Heart right ventricle (tissue), 16 donors: ENCODE measurements around the gene FOXO3. TPM values are rescaled to one million over a fixed set of nuclear protein-coding genes. Genes with fewer than 3 reads are reported as not detected.
A peak's percentile ranks its signal among the peaks of the same experiment; 100 is the strongest.

ENCODE experiments used
- ATAC-seq, 8 donors: fragments of 200-7000 bp; cut with Tn5 transposase; one replicate each; pipeline ENCODE4 v1.9.1; 2020; ENCODE audit warnings: mild to moderate bottlenecking in 8 of 8, moderate library complexity in 8 of 8, moderate number of reproducible peaks in 1 of 8
- DNase-seq, 2 donors: peaks; one replicate each; pipeline ENCODE4 v3.0.0-alpha.2; 2020
- H3K27ac ChIP-seq, 10 donors: fragments of 200-600 bp; sonication (generic) in 2 of 10; one replicate each; pipeline versions ENCODE4 v1.5.0 to v1.8.0; 2020 to 2022; ENCODE audit warnings: mild to moderate bottlenecking in 3 of 10
- H3K27me3 ChIP-seq, 7 donors: fragments of 200-600 bp; one replicate each; pipeline ENCODE4 v1.8.0; 2021 to 2022; ENCODE audit warnings: mild to moderate bottlenecking in 2 of 7
- H3K36me3 ChIP-seq, 9 donors: fragments of 200-600 bp; sonication (generic) in 1 of 9; one replicate each; pipeline versions ENCODE4 v1.5.0 to v1.8.0; 2020 to 2022; ENCODE audit warnings: mild to moderate bottlenecking in 2 of 9
- H3K4me1 ChIP-seq, 9 donors: fragments of 200-600 bp; sonication (generic) in 1 of 9; one replicate each; pipeline versions ENCODE4 v1.5.0 to v1.8.0; 2020 to 2022; ENCODE audit warnings: mild to moderate bottlenecking in 4 of 9
- H3K4me3 ChIP-seq, 10 donors: fragments of 200-600 bp; sonication (generic) in 2 of 10; one replicate each; pipeline versions ENCODE4 v1.5.0 to v1.8.0; 2020 to 2022; ENCODE audit warnings: mild to moderate bottlenecking in 7 of 10, moderate library complexity in 2 of 10
- H3K9me3 ChIP-seq, 11 donors: fragments of 200-600 bp in 10 of 11; sonication (generic) in 2 of 11; one replicate each; pipeline versions ENCODE4 v1.5.0 to v1.8.0; 2013 to 2022; ENCODE audit warnings: mild to moderate bottlenecking in 2 of 11, control low read depth in 1 of 11, moderate library complexity in 1 of 11
- CTCF ChIP-seq, 9 donors: fragments of 200-600 bp; sonication (generic) in 2 of 9; IDR thresholded peaks; one replicate each; pipeline versions ENCODE4 v1.5.0 to v1.8.0; 2021 to 2022; ENCODE audit warnings: antibody characterized with exemption in 9 of 9, mild to moderate bottlenecking in 5 of 9, moderate library complexity in 1 of 9
- WGBS, 2 donors: extraction: QIAGEN DNeasy Blood & Tissue Kit; methylation state at CpG; one replicate each; pipeline ENCODE4 v1.1.7; 2013; ENCODE audit warnings: inconsistent platforms in 1 of 2; 5-methylcytosine and 5-hydroxymethylcytosine counted together
- intact Hi-C, 10 donors: fragments of 100-400 bp; cut with DNase I; formaldehyde crosslinking; loops; one replicate each; pipeline versions ENCODE4 v1.11.1 to v1.14.2; 2022
- polyA plus RNA-seq, 2 donors: library from polyadenylated mRNA; stranded (reverse); fragments of 200-250 nt; gene quantifications; one replicate each; pipeline ENCODE4 v1.2.3, GENCODE V29; 2013
- total RNA-seq, 10 donors: library from RNA; stranded (reverse); fragmentation: NEBNext Ultra II Directional in 3 of 10; extraction: Animal tissue kit (Norgen Biotek cat#: 25700) in 3 of 10; gene quantifications; one replicate each; pipeline versions ENCODE4 v1.2.1 to v1.2.4, GENCODE V29; 2021 to 2023
- donor health status: Arrhythmogenic right ventricular cardiomyopathy.
- donor health status: ischemic (EF 13 %, LVEDD 7.1; RV severe dilation, severe dysfunction).
- donor health status: healthy with polysubstance abuse.
- donor health status: DM: no; HTN: yes; CAD: no.
- donor health status: DM: no; HTN: no; CAD: no.
- donor health status: ischemic (EF 25% LVEDD 6.9; RV normal size, moderate dysfunction).
- donor health status: ischemic (EF 25% LVEDD 5.7; RV mildly dilated, moderate dysfunction).
- donor health status: healthy.
- donor health status: DM: yes; HTN: yes; CAD: no.
- donor health status: Ischemic cardiomyopathy.
- donor health status: ischemic (EF 35%, LVEDD 5.7; RV mildly dilated, moderate dysfunction).
- donor health status: nonischemic (EF 11% LVEDD 7.7; RV severe dilation, severe dysfunction).
- donor health status: DM: yes; HTN: yes; CAD: no.
- donor health status: PGD.
- donor health status: ischemic (EF 29% LVEDD 5.4; RV normal size, mild dysfunction).
- donor health status: nonischemic (EF 23%, LVEDD 6.1; RV moderate dilation, normal function).

The FOXO3 gene
- total and polyA plus RNA-seq, 12 donors: 16.8 to 52.6 (median 37.0) TPM

- ATAC-seq (no peak), DNase-seq (no peak)
- Histone ChIP-seq H3K4me1 (peaks cover 6 to 83% (median 61%) of the 10 kb centered on the region in 9 donors), H3K36me3 (peaks cover 0 to 72% (median 24%) of the 10 kb centered on the region in 9 donors), H3K4me3 (no peak overlapping the region), H3K27me3 (no peaks in the 10 kb centered on the region), H3K27ac (peak overlapping the region in 1 of 10 donors; percentile 23), H3K9me3 (no peaks in the 10 kb centered on the region)
- peak in 1 of 9 donors; percentile 11 for TF ChIP-seq CTCF (IDR thresholded peaks at IDR 0.05)
- intact Hi-C loops: no loop called here
- 90 to 94% methylated on average over 1 of the region's 1 CpG for WGBS, 2 donors
Measured at GRCh38 chr6:108570517-108570916, 9.8 kb downstream of the FOXO3 start.

DNA sequence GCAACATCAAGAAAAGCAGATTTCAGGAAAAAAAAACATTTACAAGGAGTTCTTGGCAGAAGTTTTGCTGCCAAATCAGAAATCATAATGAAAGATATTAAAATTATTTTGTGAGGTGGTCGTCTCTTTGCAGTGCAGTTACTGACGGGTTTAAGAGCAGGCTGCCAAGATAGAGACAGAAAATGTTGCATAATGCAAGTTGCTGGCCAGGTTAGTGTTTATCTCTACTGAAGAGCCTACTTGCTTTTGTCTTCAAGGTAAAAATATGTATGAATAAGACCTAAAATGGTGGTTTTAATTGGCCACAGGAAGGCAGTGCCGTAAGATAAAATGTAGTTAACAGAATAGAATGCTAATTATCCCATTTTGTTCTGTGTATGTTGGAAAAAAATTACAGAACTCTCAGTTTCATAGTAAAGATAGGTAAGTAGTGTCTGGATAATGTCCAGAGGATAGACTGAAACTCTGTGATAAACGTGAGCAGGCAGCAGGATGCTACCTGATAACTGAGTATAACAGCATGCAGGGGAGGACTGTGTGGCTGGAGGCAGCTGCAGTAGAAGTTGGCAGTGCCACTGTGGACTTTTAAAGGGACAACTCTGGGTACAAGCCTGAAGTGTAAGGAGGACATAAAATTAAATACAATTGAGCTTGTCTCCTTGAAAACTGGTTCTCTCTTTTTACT lies 13.9 kb downstream of the FOXO3 start:
- peaks cover 0 to 56% (median 8%) of the 10 kb centered on the region in 9 donors for H3K36me3 ChIP-seq
- H3K27me3 ChIP-seq: no peaks in the 10 kb centered on the region
- no peak for DNase-seq
- no peaks in the 10 kb centered on the region for H3K9me3 ChIP-seq
- no peak for TF ChIP-seq CTCF (IDR thresholded peaks at IDR 0.05)
- H3K27ac ChIP-seq: peak overlapping the region in 9 of 10 donors; percentile 1 to 55 (median 31)
- 39% methylated on average over 4 of the region's 4 CpGs for WGBS, 2 donors
- H3K4me3 ChIP-seq: no peak overlapping the region
- H3K4me1 ChIP-seq: peaks cover 15 to 83% (median 65%) of the 10 kb centered on the region in 9 donors
- ATAC-seq: peak in 7 of 8 donors; percentile 34 to 67 (median 62)
- intact Hi-C loops: loop anchor here in 1 of 10 donors (5.0 kb wide), 1 partner anchor 78 kb away; no protein-coding TSS in a partner anchor

- WGBS, 2 donors: 44 to 52% methylated on average over 2 of the region's 2 CpGs
- Histone ChIP-seq H3K4me3 (no peak overlapping the region), H3K36me3 (peaks cover 0 to 42% (median 0%) of the 10 kb centered on the region in 9 donors), H3K27me3 (no peaks in the 10 kb centered on the region), H3K27ac (peak overlapping the region in 6 of 10 donors; percentile 10 to 55 (median 46)), H3K9me3 (no peaks in the 10 kb centered on the region), H3K4me1 (peaks cover 18 to 87% (median 78%) of the 10 kb centered on the region in 9 donors)
- no peak for ATAC-seq
- TF ChIP-seq CTCF (IDR thresholded peaks at IDR 0.05): no peak
- intact Hi-C loops: loop anchor here in 1 of 10 donors (5.0 kb wide), 1 partner anchor 76 kb away; no protein-coding TSS in a partner anchor
- no peak for DNase-seq
Measured at GRCh38 chr6:108575905-108576494, 15.3 kb downstream of the FOXO3 start.

DNA sequence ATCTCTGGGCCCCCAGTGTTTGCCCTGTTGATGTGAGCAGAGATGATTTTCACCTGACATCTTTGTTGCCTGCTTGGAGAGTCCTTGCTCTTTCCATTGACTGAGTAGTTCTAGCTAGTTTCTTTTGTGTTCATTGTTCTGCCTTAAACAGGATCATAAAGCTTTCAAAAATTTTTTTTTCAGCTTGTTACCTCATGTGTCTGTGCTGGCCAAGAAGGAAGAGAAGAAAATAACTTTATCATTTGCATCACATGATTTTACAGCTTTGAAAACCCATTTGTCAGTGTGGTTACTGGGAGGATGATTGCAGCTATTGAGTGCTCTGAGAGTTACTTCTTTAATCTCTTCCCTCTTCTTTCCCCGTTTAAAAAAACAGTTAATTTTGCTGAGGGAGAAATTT lies 16.0 kb downstream of the FOXO3 start:
- H3K27ac ChIP-seq: peak overlapping the region in 5 of 10 donors; percentile 5 to 66 (median 54)
- peaks cover 0 to 36% (median 0%) of the 10 kb centered on the region in 9 donors for H3K36me3 ChIP-seq
- WGBS, 2 donors: 23 to 46% methylated on average over 1 of the region's 1 CpG
- no peak for DNase-seq
- H3K4me1 ChIP-seq: peaks cover 18 to 88% (median 85%) of the 10 kb centered on the region in 9 donors
- no peak overlapping the region for H3K4me3 ChIP-seq
- TF ChIP-seq CTCF (IDR thresholded peaks at IDR 0.05): no peak
- intact Hi-C loops: loop anchor here in 1 of 10 donors (5.0 kb wide), 1 partner anchor 76 kb away; no protein-coding TSS in a partner anchor
- no peaks in the 10 kb centered on the region for H3K27me3 ChIP-seq
- H3K9me3 ChIP-seq: no peaks in the 10 kb centered on the region
- ATAC-seq: peak in 2 of 8 donors; percentile 6 to 17
